Keratinocyte (primary cell): ENCODE measurements around the gene ZFPM1. TPM values are rescaled to one million over a fixed set of nuclear protein-coding genes. Genes with fewer than 3 reads are reported as not detected.

ENCODE experiments used
- DNase-seq: peaks from one replicate; pipeline ENCODE4 v3.0.0-alpha.2; 2011; ENCODE audit warnings: low read depth, missing footprints, low spot score
- FAIRE-seq: peaks from 2 replicates; lab custom pipeline; 2011; peaks lifted over from hg19 to GRCh38; lab: Jason Lieb, UNC
- H2AFZ ChIP-seq: 2 replicates; pipeline ENCODE4 v1.6.0; 2012; ENCODE audit warnings: low read length, control low read depth, inconsistent platforms; ENCODE audit not compliant: control insufficient read depth
- H3K27ac ChIP-seq: 2 replicates; pipeline ENCODE4 v1.5.1; 2011; ENCODE audit warnings: low read length; ENCODE audit not compliant: control insufficient read depth, insufficient read depth
- H3K27me3 ChIP-seq: 3 replicates; pipeline ENCODE4 v1.6.0; 2011; ENCODE audit warnings: low read length; ENCODE audit not compliant: control insufficient read depth, insufficient read depth; ENCODE audit errors: extremely low read depth
- H3K36me3 ChIP-seq, 2 experiments: 2 replicates in 1 of 2; 3 replicates in 1 of 2; pipeline ENCODE4 v1.5.1; 2011; ENCODE audit warnings: low read length in 2 of 2, mild to moderate bottlenecking in 1 of 2; ENCODE audit not compliant: control insufficient read depth in 2 of 2, insufficient read depth in 2 of 2; ENCODE audit errors: extremely low read depth in 1 of 2
- H3K4me1 ChIP-seq: 3 replicates; pipeline ENCODE4 v1.5.1; 2011; ENCODE audit warnings: low read length; ENCODE audit not compliant: control insufficient read depth, insufficient read depth; ENCODE audit errors: extremely low read depth
- H3K4me2 ChIP-seq: 3 replicates; pipeline ENCODE4 v1.6.0; 2011; ENCODE audit warnings: low read depth, low read length; ENCODE audit not compliant: control insufficient read depth, insufficient read depth; ENCODE audit errors: extremely low read depth
- H3K4me3 ChIP-seq, 3 experiments: fragments of 200-600 bp in 1 of 3; sonication (generic) in 1 of 3; 2 replicates in 2 of 3; 3 replicates in 1 of 3; pipeline ENCODE4 v1.5.1; 2011 to 2016; ENCODE audit warnings: low read length in 3 of 3, mild to moderate bottlenecking in 3 of 3, control low read depth in 2 of 3, inconsistent platforms in 1 of 3, low read depth in 1 of 3, mixed read lengths in 1 of 3, mixed run types in 1 of 3, moderate library complexity in 1 of 3; ENCODE audit not compliant: control insufficient read depth in 2 of 3, insufficient read depth in 2 of 3; ENCODE audit errors: extremely low read depth in 1 of 3
- H3K79me2 ChIP-seq: 2 replicates; pipeline ENCODE4 v1.6.0; 2012; ENCODE audit warnings: low read length; ENCODE audit not compliant: control insufficient read depth, insufficient read depth
- H3K9ac ChIP-seq: 3 replicates; pipeline ENCODE4 v1.6.0; 2011; ENCODE audit warnings: low read length; ENCODE audit not compliant: control insufficient read depth, insufficient read depth; ENCODE audit errors: extremely low read depth
- H3K9me1 ChIP-seq: 3 replicates; pipeline ENCODE4 v1.6.0; 2011; ENCODE audit warnings: low read length; ENCODE audit not compliant: control insufficient read depth, insufficient read depth; ENCODE audit errors: extremely low read depth
- H3K9me3 ChIP-seq: 2 replicates; pipeline ENCODE4 v1.5.1; 2012; ENCODE audit warnings: low read depth, low read length; ENCODE audit not compliant: control insufficient read depth
- H4K20me1 ChIP-seq: 3 replicates; pipeline ENCODE4 v1.6.0; 2011; ENCODE audit warnings: low read length; ENCODE audit not compliant: control insufficient read depth, insufficient read depth; ENCODE audit errors: extremely low read depth
- EZH2 ChIP-seq: IDR thresholded peaks from one replicate; pipeline ENCODE4 v1.6.1; 2012; ENCODE audit warnings: inconsistent platforms, mild to moderate bottlenecking, low read length, moderate library complexity
- dilution Hi-C: fragments of 300-500 bp; cut with MboI; formaldehyde crosslinking; loops from one replicate; pipeline ENCODE4 v1.7.0; 2020; ENCODE audit warnings: low sequenced_read_pairs; ENCODE audit not compliant: extremely low pct_ligation_motif_present
- polyA plus RNA-seq, 5 experiments: library from polyadenylated mRNA; depleted of rRNA in 3 of 5; stranded (reverse) in 3 of 5; stranded (forward) in 1 of 5; unstranded in 1 of 5; fragments of >200 nt; gene quantifications; 1 replicate in 1 of 5; 2 replicates in 3 of 5; 3 replicates in 1 of 5; pipeline versions ENCODE4 v1.2.1 to v1.2.3, GENCODE V29; 2011 to 2012; ENCODE audit warnings: missing spikeins in 2 of 5, low read depth in 1 of 5, low replicate concordance in 1 of 5
- TF ChIP-seq, protein P1 (sequence below), 3 experiments: IDR thresholded peaks in 1 of 3; conservative IDR thresholded peaks in 1 of 3; optimal IDR thresholded peaks in 1 of 3; 2 replicates in 2 of 3; 3 replicates in 1 of 3; pipeline versions ENCODE3 to v1.5.1; 2011; ENCODE audit warnings: low read length in 3 of 3, mild to moderate bottlenecking in 3 of 3, moderate library complexity in 2 of 3, control low read depth in 1 of 3, inconsistent platforms in 1 of 3; ENCODE audit not compliant: insufficient read depth in 2 of 3; ENCODE audit errors: extremely low read depth in 1 of 3

ZFPM1 gene
- polyA plus RNA-seq, 1 donor (not counting 4 experiments of a cell fraction or from before 2014, with no cell fraction given) = 0.42 TPM

DNA sequence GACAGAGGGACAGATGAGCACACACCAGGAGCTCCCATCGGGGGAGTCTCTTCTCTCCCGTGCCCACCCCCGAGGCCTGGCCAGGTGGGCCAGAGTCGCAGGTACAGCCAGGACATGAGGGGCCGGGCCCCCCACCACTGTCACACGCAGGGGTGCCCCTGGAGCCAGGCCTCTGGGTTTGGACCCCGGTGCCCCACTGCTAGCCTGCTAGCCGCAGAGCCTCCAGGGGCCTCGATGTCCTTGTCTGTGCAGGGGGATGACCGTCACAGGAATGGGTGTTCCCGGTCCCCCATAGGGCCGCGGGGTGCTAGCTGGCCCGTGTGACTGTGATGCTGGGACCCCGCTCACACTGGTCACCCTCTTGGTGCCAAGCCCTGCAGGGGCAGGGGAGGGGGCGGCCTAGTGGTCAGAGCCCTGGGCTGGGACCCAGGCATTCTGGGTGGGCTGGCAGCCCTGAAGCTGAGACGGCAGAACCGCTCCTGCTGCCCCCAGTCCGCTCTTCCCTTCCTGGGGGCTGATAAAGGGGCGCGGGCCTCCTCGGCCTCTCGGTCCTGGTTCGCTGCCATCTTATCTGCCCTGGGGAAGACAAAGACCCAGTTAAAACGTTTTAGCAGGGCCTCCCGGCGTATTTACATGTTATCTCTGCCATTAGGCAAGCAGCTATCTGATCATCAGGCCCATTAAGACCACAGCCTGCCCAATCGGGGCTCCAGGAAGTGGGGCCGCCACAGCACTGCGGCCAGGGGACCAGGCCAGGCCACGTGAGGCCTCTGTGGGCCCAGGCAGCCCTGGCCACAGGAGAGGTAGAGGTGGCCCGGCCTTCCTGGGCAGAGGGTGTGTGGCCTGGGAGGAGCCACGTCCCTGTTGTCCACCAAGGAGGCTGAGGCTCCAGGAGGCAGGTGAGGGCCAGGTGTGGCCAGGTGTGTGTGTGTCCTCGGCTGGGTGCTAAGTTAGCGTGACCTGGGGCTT is 59.9 kb downstream of the ZFPM1 start:
- Histone ChIP-seq H3K36me3 (no peaks in the 10 kb centered on the region), H3K9ac (no peak overlapping the region), H3K27ac (no peak overlapping the region), H3K9me1 (no peaks in the 10 kb centered on the region), H3K79me2 (no peaks in the 10 kb centered on the region), H3K27me3 (no peaks in the 10 kb centered on the region), H3K4me2 (no peak overlapping the region), H4K20me1 (peaks cover 2% of the 10 kb centered on the region), H2AFZ (no peak overlapping the region), H3K4me1 (peaks cover 16% of the 10 kb centered on the region), H3K9me3 (no peaks in the 10 kb centered on the region), H3K4me3 (no peak overlapping the region)
- dilution Hi-C loops = no loop called here
- FAIRE-seq (no peak), DNase-seq (no peak)
- TF ChIP-seq EZH2 = no peak
- TF ChIP-seq, protein P1, sequence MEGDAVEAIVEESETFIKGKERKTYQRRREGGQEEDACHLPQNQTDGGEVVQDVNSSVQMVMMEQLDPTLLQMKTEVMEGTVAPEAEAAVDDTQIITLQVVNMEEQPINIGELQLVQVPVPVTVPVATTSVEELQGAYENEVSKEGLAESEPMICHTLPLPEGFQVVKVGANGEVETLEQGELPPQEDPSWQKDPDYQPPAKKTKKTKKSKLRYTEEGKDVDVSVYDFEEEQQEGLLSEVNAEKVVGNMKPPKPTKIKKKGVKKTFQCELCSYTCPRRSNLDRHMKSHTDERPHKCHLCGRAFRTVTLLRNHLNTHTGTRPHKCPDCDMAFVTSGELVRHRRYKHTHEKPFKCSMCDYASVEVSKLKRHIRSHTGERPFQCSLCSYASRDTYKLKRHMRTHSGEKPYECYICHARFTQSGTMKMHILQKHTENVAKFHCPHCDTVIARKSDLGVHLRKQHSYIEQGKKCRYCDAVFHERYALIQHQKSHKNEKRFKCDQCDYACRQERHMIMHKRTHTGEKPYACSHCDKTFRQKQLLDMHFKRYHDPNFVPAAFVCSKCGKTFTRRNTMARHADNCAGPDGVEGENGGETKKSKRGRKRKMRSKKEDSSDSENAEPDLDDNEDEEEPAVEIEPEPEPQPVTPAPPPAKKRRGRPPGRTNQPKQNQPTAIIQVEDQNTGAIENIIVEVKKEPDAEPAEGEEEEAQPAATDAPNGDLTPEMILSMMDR (optimal IDR thresholded peaks at IDR 0.05 in 1 of 3, IDR thresholded peaks at IDR 0.05 in 1 of 3, conservative IDR thresholded peaks at IDR 0.05 in 1 of 3; ENCODE audit: extremely low read depth in 1 of 3, insufficient read depth in 2 of 3, low read length in 3 of 3) = no peak

- dilution Hi-C loops = no loop called here
- H3K9ac ChIP-seq = no peak overlapping the region
- DNase-seq (no peak), FAIRE-seq (no peak)
- no peak overlapping the region for H3K4me3 ChIP-seq
- peaks cover 13% of the 10 kb centered on the region for H3K4me1 ChIP-seq
- peaks cover 2% of the 10 kb centered on the region for H4K20me1 ChIP-seq
- no peaks in the 10 kb centered on the region for H3K27me3 ChIP-seq
- TF ChIP-seq EZH2 = no peak
- TF ChIP-seq, protein P1 (optimal IDR thresholded peaks at IDR 0.05 in 1 of 3, IDR thresholded peaks at IDR 0.05 in 1 of 3, conservative IDR thresholded peaks at IDR 0.05 in 1 of 3; ENCODE audit: extremely low read depth in 1 of 3, insufficient read depth in 2 of 3, low read length in 3 of 3) = no peak
- no peak overlapping the region for H2AFZ ChIP-seq
- H3K4me2 ChIP-seq = no peak overlapping the region
- H3K9me3 ChIP-seq = no peaks in the 10 kb centered on the region
- no peak overlapping the region for H3K27ac ChIP-seq
- no peaks in the 10 kb centered on the region for H3K79me2 ChIP-seq
- H3K9me1 ChIP-seq = no peaks in the 10 kb centered on the region
- no peaks in the 10 kb centered on the region for H3K36me3 ChIP-seq
These were observed 61.0 kb downstream of the ZFPM1 start for GRCh38 chr16:88514070-88514469.
